GM13977 (cell line): Measurements from ENCODE around the gene SLC6A9.
A peak's percentile ranks its signal among the peaks of the same experiment; 100 is the strongest.

ENCODE experiments used
- DNase-seq: peaks from one replicate; pipeline ENCODE4 v3.0.0; 2012; ENCODE audit warnings: low spot score
- CTCF ChIP-seq: IDR thresholded peaks from 2 replicates; pipeline ENCODE4 v1.5.1; 2012; ENCODE audit warnings: mild to moderate bottlenecking, control low read depth; ENCODE audit not compliant: insufficient read depth; ENCODE audit errors: extremely low read depth, missing control alignments
- in situ Hi-C: fragments of 300-500 bp; cut with MboI; formaldehyde crosslinking; loops from one replicate; pipeline ENCODE4 v1.12.0; 2022; ENCODE audit warnings: low sequenced_read_pairs, low pct_unique_long_range_greater_than_20kb, mixed read lengths, inconsistent platforms; ENCODE audit not compliant: unreplicated experiment

The SLC6A9 gene

GRCh38 chr1:44012404-44012803, 18.9 kb downstream of the SLC6A9 start:
- in situ Hi-C loops: no loop called here
- TF ChIP-seq CTCF: no peak
- DNase-seq: no peak

DNA sequence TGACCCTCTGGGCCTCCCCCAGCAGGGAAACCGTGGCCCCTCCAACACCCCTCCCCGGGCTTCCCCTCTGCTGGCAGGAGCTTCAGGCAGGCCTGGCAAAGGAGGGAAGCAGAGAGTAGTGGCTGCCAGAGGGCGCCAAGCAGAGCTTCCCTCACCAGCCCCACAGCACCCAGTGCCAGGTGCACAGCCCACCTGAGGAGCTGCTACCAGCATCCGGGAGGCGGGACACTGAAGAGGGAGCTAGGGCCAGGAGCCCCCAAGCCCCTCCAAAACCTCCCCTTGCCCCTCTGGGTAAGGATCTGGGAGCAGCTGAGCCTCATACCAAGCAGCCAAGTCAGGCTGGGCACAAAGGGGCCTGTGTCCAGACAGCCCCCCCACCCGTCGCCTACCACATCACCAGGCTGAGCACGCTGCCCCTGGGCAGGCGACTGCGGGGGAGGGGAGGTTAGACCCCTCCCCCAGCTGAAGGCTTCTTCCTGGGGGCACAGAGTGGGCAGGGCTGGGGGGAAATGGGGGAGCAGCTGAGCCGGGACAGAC, 20.3 kb downstream of the SLC6A9 start:
- in situ Hi-C loops: no loop called here
- DNase-seq: no peak
- TF ChIP-seq CTCF: no peak

DNA sequence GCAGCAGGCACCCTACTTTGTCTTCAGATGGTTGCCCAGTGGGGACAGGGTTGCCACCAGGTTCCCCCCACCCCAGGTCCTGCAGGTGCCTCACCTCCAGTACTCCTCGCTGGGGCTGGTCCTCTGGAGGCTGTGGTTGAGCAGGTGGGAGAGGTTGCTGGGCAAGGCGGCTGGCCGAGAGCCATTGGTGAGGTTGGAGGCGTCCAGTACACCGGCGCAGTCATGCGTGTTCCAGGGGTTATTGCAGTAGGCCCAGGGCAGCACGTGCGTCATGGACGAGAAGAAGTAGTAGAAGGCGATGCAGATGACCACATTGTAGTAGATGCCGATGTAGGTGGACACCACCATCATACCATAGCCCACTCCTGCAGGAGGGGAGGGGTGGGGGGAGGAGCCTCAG, 23.0 kb downstream of the SLC6A9 start:
- in situ Hi-C loops: no loop called here
- TF ChIP-seq CTCF: no peak

GRCh38 chr1:44002606-44003157, 28.6 kb downstream of the SLC6A9 start:
- in situ Hi-C loops: no loop called here

More for the DNA sequence above, 23.0 kb downstream of the SLC6A9 start:
- DNase-seq: no peak

DNA sequence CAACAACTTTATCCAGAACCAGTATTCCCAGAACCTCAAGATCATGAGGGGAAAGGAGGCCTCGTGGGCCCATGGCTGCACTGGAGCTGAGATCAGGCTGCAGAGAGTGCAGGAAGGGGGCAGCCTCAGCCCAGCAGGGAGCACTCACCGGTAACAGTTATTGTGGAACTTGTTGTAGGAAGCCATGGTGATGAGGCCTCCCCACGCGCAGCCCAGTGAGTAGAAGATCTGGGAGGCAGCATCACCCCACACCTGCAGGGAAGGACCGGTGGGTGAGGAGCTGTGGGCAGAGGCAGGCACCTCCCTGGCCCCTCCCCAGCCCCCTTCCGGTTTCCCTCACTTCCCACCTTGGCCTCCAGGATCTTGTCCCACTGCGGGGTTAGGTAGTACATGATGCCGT, 29.1 kb downstream of the SLC6A9 start:
- TF ChIP-seq CTCF: no peak
- in situ Hi-C loops: no loop called here

More at GRCh38 chr1:44002606-44003157, 28.6 kb downstream of the SLC6A9 start:
- peak; percentile 0 for TF ChIP-seq CTCF
- DNase-seq: no peak

DNA sequence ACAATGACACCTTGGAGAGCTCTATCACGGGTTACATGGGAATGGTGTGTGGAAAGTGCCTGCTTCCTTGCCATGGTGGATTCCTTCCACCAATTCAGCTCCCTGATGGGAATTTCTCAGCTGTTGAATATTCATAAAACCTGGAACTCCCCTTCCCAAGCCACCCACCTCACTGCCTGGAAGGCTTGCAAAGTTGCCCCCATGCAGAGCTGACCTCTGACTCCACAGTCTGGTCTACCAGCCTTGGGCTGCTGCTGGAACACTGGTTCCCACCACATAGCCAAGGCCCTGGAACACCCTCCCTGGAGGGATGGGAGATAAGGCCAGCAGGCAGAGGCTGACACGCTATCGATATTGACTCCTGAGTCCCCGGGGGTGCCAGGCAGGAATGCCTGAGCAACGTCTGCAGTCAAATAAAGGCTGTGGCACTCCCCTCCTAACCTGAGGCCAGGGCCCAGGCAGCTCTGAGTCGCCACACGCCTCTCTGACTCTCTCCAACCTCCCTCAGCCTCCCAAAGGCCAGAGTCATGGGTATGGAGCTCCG, 31.1 kb downstream of the SLC6A9 start:
- no peak for DNase-seq
- TF ChIP-seq CTCF: no peak
- in situ Hi-C loops: no loop called here

More for the DNA sequence above, 29.1 kb downstream of the SLC6A9 start:
- DNase-seq: no peak
